Purkinje cell (primary cell): Measurements from ENCODE around the gene CLDND2. TPM values are rescaled to one million over a fixed set of nuclear protein-coding genes. Genes with fewer than 3 reads are reported as not detected.

Source experiments
- polyA plus RNA-seq: library from polyadenylated mRNA; unstranded; fragments of >200 nt; fragmentation: Nextera tagmentation; gene quantifications from 2 replicates; pipeline ENCODE4 v1.2.1, GENCODE V29; 2014

The CLDND2 gene, protein sequence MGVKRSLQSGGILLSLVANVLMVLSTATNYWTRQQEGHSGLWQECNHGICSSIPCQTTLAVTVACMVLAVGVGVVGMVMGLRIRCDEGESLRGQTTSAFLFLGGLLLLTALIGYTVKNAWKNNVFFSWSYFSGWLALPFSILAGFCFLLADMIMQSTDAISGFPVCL
- polyA plus RNA-seq, result 3.4 and 9.2 TPM in 2 replicates

DNA sequence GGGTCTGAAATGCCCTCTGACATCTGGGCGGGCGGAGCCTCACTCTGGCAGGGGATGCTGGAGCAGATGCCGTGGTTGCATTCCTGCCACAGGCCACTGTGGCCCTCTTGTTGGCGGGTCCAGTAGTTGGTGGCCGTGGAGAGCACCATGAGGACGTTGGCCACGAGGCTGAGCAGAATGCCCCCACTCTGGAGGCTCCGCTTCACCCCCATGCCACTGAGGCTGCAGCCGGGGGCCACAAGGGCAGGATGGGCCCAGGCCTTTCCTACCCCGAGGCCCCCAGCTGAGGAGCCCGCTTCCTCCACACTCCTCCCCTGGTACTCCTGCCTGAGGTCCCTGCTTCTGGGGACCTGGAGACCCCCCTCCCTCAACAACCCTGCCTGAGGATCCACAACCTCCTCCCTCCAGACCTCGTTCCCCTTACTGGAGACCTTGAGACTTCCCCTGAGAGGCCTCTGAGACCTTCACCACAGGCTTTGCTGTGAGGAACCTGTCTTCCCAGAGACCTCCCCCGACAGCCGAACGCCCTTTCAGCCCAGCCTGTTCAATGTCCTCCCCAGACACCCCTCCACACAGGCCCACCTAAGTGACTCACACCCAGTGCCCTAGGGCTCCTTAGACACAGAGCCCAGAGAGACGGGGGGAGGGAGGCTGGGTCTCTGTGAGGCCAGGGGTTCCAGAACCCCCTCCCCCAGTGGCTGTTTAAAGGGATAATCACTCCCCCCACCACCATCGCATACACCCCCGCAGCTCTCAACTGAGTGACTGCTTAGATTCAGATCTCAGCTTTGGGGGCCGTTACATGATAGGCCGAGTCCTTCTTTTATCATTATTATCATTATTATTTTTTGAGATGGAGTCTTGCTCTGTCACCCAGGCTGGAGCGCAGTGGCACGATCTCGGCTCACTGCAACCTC is at the start of gene CLDND2:
CLDND2 (minus strand) TSS at position 638 of the 917 bp plus-strand sequence; CDS start at position 212, 426 bp downstream.

DNA sequence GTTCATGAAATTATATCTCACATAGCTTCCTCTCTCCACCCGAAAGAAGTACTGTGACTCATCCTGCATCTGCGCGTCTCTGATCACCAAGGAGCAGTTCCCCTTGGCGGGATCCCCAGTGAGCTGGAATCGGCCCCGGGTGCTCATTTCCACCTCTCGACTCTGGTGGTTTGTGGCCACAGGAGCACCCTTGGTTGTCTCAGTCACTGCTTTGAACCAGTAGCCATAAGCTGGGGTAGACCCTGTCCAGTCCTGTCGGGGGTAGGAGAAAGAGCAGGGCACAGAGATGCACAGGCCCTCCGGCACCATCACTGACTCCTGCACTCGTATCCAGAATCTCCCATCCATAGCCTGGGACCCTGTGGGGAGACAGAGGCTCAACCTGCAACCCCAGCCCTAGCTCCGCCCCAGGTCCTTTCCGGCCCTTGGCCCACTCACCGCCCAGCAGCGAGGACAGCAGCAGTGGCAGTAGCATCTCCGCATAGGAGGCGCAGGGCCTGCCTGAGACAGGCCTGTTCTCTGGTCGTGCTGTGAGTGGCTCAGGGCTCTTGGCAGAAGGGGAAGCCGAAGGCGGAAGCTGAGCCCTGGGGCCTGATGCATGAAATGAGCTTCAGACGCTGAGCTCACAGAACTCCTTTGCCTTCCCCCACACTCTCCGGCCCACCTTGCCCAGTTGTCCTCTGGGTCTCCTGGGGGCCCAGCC is 48.5 kb upstream of the CLDND2 start, which contains the start of gene SIGLEC10:
SIGLEC10 (minus strand) TSS at position 536 of the 703 bp plus-strand sequence; CDS start at position 475, 61 bp downstream.

DNA sequence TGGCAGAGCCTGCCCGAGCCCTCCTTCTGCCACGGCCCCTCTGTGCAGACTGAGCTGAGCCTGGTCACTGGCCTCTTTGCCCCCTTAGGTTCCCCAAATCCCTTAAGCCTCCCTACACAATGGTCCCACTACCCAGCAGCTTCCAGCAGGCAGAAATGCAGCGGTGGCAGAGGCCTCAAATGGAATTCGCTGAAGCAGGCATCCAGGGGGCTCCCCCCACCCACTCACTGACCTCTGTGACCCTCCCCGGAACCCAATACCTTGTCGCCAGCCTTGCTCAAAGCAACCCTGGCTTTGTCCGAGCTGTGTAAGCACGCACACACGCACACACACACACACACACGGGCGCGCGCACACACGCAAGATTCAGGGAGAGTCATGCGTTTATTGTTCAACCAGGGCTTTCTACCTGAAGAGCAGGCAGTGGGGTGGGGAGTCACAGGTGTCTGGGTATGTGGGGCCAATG is 19.2 kb upstream of the CLDND2 start, which contains the start of gene LIM2:
LIM2 (minus strand) TSS at position 51 of the 466 bp plus-strand sequence. CDS start 531 bp downstream, outside the sequence.

DNA sequence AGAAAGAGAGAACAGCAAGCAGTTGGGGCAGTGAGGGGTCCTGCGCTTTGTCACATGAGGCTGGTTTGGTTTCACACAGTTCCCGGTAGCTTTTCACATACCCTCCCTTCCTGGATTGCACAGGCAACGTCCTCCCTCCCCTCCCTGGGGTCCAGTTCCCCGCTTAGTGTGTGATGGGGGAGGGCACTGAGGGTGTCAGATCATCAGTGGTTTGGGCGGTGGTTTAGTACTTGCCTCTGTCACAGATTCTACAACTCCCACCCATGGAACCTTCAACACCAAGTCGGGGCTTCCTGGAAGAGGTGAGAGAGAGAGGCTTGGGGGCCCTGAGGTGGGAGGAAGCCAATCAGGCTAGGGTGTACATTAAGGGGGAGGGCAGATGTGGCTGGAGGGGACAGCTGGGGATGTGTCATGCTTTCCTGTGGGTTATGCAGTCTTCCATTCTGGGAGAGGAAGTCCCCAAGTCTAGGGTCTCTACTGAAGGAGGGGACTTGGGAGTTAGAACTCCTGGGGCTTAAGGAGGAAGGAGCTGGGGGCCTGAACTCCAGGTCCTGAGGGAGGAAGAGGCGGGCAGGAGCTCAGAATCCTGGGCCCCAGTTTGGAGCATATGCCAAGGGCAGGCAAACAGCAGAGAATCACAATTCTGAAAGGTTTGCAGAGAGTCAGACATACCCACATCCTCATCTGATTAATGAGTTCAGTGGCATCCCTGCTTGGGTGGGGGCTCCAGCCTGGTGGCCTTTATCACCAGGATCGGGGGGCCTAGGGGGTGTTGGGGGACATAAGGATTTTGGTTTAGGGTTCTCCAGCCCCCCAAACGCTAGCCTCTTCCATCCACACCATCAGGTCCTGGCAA is 4.1 kb upstream of the CLDND2 start, which contains the start of gene NKG7:
NKG7 (minus strand) TSS at position 6 of the 856 bp plus-strand sequence. CDS start 119 bp downstream, outside the sequence.

DNA sequence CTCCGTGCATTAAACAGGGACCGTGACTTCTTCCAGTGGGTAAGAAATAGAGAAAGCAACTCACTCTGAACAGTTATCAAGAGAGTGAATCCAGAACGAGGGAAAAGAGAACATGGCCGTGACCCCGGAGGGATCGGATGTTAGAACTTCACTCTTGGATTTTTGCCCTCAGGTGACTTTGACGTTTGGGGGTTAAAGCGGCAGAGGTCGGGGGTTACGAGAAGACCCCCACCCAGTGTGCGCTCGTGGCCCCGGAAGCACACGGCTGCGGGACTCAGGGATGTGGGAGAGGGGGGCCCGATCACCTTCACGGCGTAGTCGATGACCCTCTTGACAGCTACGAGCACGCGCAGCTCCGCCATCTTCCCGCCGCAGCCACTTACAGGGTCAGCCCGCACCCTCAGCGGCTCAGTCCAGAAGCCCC is 2.8 kb downstream of the CLDND2 start, which contains the start of gene ETFB:
ETFB (minus strand) TSS at position 424 of the 424 bp plus-strand sequence; CDS start at position 362, 62 bp downstream.

DNA sequence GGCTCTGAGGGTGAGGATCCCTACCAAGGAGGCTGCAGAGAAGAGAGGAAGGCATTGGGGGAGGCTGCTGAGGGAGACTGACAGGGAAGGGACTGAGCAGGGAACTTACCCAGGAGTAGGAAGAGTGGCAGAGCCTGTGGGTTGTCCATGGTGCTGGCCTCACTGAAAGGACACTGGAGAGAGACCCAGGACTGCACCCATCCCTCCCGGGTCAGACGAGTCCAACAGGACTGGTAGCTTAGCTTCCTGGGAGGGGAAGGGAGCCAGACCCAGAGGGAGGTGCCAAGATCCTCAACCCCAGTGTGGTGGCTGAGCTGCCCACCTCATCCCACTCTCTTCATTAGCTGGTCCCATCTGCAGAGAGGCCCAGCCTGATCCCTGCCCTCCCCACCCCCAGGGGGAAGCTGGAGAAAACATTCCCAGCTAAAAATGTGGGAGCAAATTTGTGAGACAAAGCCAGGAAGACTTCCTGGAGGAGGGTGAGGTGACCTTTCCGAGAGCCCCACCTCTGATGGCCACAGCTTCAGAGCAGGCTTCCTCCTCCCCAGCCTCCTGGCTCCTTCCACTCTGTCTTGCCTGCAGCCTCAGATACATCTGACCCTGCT is 26.7 kb downstream of the CLDND2 start, which contains the start of gene VSIG10L:
VSIG10L (minus strand) TSS at position 164 of the 605 bp plus-strand sequence; CDS start at position 149, 15 bp downstream.

Other genes starting within 250 kb of the CLDND2 start
- gene SIGLEC9, start 244.1 kb downstream of the CLDND2 start, polyA plus RNA-seq, result not detected in 2 replicates
- gene SIGLEC7, start 226.7 kb downstream of the CLDND2 start, polyA plus RNA-seq, result not detected in 2 replicates
- gene CD33, start 143.9 kb downstream of the CLDND2 start, polyA plus RNA-seq, result not detected in 2 replicates
- gene SIGLECL1, start 117.9 kb downstream of the CLDND2 start, polyA plus RNA-seq, result not detected in 2 replicates
- gene IGLON5, start 57.4 kb downstream of the CLDND2 start, polyA plus RNA-seq, result 0.32 and 0.78 TPM in 2 replicates
- gene VSIG10L, start 26.9 kb downstream of the CLDND2 start, polyA plus RNA-seq, result 0.27 and 0.81 TPM in 2 replicates
- 75.1 and 77.9 TPM in 2 replicates for gene ETFB, start 2.6 kb downstream of the CLDND2 start, polyA plus RNA-seq
- gene NKG7, start 3.7 kb upstream of the CLDND2 start, polyA plus RNA-seq, result not detected in 2 replicates
- gene LIM2, start 19.0 kb upstream of the CLDND2 start, polyA plus RNA-seq, result not detected in 2 replicates
- not detected in 2 replicates for gene C19orf84, start 21.6 kb upstream of the CLDND2 start, polyA plus RNA-seq
- gene SIGLEC10, start 48.6 kb upstream of the CLDND2 start, polyA plus RNA-seq, result not detected in 2 replicates
- gene SIGLEC8, start 89.5 kb upstream of the CLDND2 start, polyA plus RNA-seq, result not detected in 2 replicates
- not detected in 2 replicates for gene CEACAM18, start 109.5 kb upstream of the CLDND2 start, polyA plus RNA-seq
- not detected in 2 replicates for gene SIGLEC12, start 132.8 kb upstream of the CLDND2 start, polyA plus RNA-seq
- gene SIGLEC6, start 162.7 kb upstream of the CLDND2 start, polyA plus RNA-seq, result not detected in 2 replicates
- 1.7 and 3.9 TPM in 2 replicates for gene ZNF175, start 202.3 kb upstream of the CLDND2 start, polyA plus RNA-seq